KMS-11 (cell line): ENCODE results near the gene TYMP.

Source experiments
- H2AFZ ChIP-seq: fragments of 200-600 bp; sonication (generic); 2 replicates; pipeline ENCODE4 v1.6.1; 2016; ENCODE audit warnings: antibody characterized with exemption, mixed run types, low read depth
- H3K27ac ChIP-seq: fragments of 200-600 bp; sonication (generic); 2 replicates; pipeline ENCODE4 v1.6.1; 2016; ENCODE audit warnings: mild to moderate bottlenecking, mixed run types
- H3K27me3 ChIP-seq: fragments of 200-600 bp; sonication (generic); 2 replicates; pipeline ENCODE4 v1.6.1; 2017; ENCODE audit warnings: mild to moderate bottlenecking, low read depth, mixed run types, moderate library complexity; ENCODE audit not compliant: insufficient read depth
- H3K36me3 ChIP-seq: fragments of 200-600 bp; sonication (generic); 2 replicates; pipeline ENCODE4 v1.6.1; 2017; ENCODE audit warnings: mild to moderate bottlenecking, mixed run types; ENCODE audit not compliant: insufficient read depth
- H3K4me1 ChIP-seq: fragments of 200-600 bp; sonication (generic); 2 replicates; pipeline ENCODE4 v1.6.1; 2016; ENCODE audit warnings: mild to moderate bottlenecking, low read depth, mixed run types; ENCODE audit not compliant: poor library complexity, severe bottlenecking
- H3K4me2 ChIP-seq: fragments of 200-600 bp; sonication (generic); 2 replicates; pipeline ENCODE4 v1.7.0; 2016; ENCODE audit warnings: mild to moderate bottlenecking, mixed run types
- H3K4me3 ChIP-seq: fragments of 200-600 bp; sonication (generic); IDR thresholded peaks from 2 replicates; pipeline ENCODE4 v1.6.1; 2017; ENCODE audit warnings: low read depth, low read length, mixed read lengths; ENCODE audit not compliant: insufficient read depth
- H3K79me2 ChIP-seq: fragments of 200-600 bp; sonication (generic); 2 replicates; pipeline ENCODE4 v1.6.1; 2016; ENCODE audit warnings: low read depth, mixed run types; ENCODE audit not compliant: insufficient read depth
- H3K9ac ChIP-seq: fragments of 200-600 bp; sonication (generic); 2 replicates; pipeline ENCODE4 v1.6.1; 2016; ENCODE audit warnings: mild to moderate bottlenecking, mixed run types
- H4K20me1 ChIP-seq: fragments of 200-600 bp; sonication (generic); 2 replicates; pipeline ENCODE4 v1.6.1; 2016; ENCODE audit warnings: mild to moderate bottlenecking, mixed run types; ENCODE audit not compliant: insufficient read depth
- TF ChIP-seq, protein P1 (sequence below): fragments of 200-600 bp; sonication (generic); conservative IDR thresholded peaks from 2 replicates; pipeline ENCODE4 v1.6.1; 2017; ENCODE audit warnings: low read depth, mild to moderate bottlenecking, antibody characterized with exemption, low read length, moderate library complexity, mixed read lengths

The TYMP gene

DNA sequence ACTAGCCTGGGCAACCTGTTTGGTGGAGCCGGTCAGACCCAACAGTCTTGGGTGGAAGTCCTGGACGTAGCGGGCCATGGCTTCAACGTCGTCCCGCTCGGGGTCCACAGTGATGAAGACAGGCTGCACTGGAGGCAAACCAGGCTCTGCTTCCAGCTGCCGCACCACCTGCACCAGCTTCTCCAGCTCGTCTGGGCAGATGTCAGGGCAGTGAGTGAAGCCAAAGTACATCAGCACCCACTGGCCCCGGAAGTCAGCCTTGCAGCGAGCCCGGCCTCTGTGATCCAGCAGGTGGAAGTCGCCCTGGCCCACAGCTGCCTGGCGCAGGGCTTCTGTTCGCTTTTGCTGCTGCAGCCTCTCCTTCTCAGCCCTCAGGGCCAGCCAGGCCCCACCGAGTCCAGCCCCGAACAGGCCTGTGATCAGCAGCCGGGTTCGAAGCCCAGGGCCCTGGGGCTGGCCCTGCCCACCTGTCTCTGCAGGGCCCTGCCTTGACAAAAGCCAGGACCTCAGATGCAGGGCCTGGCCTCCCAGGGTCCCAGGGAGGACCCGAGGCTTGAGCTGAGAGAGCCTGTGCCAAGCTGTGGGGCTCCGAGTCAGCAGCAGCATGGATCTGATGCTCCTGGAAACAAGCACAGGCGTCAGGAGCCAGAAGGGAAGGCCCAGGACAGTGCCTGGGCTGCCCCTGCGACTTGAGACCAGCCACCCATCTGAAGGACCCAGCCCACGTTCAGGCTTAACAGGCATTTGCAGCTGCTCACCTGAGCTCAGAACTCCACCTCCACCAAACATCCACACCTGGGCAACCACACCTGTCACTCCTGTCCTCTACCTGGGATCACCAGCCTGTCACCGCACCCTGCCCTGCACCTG, 5.8 kb downstream of the TYMP start:
- H4K20me1 ChIP-seq, result no peaks in the 10 kb centered on the region
- peaks cover 4% of the 10 kb centered on the region for H3K4me1 ChIP-seq
- peak overlapping the region; percentile 83; the same call in 1 of the 2 replicates for H3K27ac ChIP-seq
- TF ChIP-seq, protein P1, sequence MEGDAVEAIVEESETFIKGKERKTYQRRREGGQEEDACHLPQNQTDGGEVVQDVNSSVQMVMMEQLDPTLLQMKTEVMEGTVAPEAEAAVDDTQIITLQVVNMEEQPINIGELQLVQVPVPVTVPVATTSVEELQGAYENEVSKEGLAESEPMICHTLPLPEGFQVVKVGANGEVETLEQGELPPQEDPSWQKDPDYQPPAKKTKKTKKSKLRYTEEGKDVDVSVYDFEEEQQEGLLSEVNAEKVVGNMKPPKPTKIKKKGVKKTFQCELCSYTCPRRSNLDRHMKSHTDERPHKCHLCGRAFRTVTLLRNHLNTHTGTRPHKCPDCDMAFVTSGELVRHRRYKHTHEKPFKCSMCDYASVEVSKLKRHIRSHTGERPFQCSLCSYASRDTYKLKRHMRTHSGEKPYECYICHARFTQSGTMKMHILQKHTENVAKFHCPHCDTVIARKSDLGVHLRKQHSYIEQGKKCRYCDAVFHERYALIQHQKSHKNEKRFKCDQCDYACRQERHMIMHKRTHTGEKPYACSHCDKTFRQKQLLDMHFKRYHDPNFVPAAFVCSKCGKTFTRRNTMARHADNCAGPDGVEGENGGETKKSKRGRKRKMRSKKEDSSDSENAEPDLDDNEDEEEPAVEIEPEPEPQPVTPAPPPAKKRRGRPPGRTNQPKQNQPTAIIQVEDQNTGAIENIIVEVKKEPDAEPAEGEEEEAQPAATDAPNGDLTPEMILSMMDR, result no peak
- H3K79me2 ChIP-seq, result peaks cover 8% of the 10 kb centered on the region; the same call in 1 of the 2 replicates
- peak overlapping the region; percentile 52 for H3K4me2 ChIP-seq
- H3K27me3 ChIP-seq, result no peaks in the 10 kb centered on the region
- no peaks in the 10 kb centered on the region for H3K36me3 ChIP-seq
- no peak overlapping the region for H2AFZ ChIP-seq
- H3K9ac ChIP-seq, result no peak overlapping the region; the same call in 1 of the 2 replicates
- no peak overlapping the region for H3K4me3 ChIP-seq

DNA sequence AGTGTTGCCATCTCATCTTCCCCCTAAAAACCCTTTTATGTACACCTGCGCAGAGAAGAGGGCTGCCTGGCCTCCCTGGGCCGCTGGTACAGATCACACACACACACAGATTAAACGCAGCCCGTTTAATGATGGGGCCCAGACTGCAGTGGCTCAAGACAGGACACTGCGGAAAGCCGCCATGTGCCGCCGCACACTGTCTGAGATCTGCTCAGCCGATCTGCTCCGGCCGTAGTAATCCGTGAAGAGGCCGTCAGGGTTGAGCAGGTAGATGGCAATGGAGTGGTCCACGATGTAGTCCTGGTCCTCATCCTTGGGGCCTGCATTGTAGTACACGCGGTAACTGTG, 6.4 kb downstream of the TYMP start:
- TF ChIP-seq, protein P1, result no peak
- Histone ChIP-seq H3K4me1 (peaks cover 4% of the 10 kb centered on the region), H3K27ac (no peak overlapping the region), H4K20me1 (no peaks in the 10 kb centered on the region), H3K27me3 (no peaks in the 10 kb centered on the region), H3K36me3 (no peaks in the 10 kb centered on the region), H3K9ac (no peak overlapping the region), H3K4me2 (no peak overlapping the region; the same call in 1 of the 2 replicates), H2AFZ (no peak overlapping the region), H3K79me2 (peaks cover 8% of the 10 kb centered on the region; the same call in 1 of the 2 replicates), H3K4me3 (no peak overlapping the region)

DNA sequence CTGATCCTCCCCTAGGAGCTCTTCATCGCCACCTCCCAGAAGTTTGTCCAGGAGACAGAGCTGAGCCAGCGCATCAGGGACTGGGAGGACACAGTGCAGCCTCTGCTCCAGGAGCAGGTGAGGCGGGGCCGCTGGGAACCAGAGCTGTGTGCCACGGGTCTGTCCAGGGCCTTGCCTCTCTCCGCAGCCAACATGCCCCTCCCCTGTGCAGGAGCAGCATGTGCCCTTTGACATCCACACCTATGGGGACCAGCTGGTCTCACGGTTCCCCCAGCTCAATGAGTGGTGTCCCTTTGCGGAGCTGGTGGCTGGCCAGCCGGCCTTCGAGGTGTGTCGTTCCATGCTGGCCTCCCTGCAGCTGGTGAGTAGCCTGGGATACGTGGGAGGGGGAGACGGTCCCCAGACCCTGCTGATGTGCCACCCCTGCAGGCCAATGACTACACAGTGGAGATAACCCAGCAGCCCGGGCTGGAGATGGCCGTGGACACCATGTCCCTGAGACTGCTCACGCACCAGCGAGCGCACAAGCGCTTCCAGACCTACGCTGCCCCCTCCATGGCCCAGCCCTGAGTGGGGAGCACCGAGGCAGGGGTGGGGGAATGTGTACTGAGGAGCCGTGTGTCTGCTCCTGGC, 6.9 kb downstream of the TYMP start:
- Histone ChIP-seq H3K36me3 (no peaks in the 10 kb centered on the region), H3K27ac (no peak overlapping the region), H3K4me1 (peaks cover 4% of the 10 kb centered on the region), H3K4me3 (no peak overlapping the region), H3K79me2 (peaks cover 8% of the 10 kb centered on the region; the same call in 1 of the 2 replicates), H2AFZ (no peak overlapping the region), H4K20me1 (no peaks in the 10 kb centered on the region), H3K9ac (no peak overlapping the region), H3K27me3 (no peaks in the 10 kb centered on the region), H3K4me2 (no peak overlapping the region)
- TF ChIP-seq, protein P1, result no peak

DNA sequence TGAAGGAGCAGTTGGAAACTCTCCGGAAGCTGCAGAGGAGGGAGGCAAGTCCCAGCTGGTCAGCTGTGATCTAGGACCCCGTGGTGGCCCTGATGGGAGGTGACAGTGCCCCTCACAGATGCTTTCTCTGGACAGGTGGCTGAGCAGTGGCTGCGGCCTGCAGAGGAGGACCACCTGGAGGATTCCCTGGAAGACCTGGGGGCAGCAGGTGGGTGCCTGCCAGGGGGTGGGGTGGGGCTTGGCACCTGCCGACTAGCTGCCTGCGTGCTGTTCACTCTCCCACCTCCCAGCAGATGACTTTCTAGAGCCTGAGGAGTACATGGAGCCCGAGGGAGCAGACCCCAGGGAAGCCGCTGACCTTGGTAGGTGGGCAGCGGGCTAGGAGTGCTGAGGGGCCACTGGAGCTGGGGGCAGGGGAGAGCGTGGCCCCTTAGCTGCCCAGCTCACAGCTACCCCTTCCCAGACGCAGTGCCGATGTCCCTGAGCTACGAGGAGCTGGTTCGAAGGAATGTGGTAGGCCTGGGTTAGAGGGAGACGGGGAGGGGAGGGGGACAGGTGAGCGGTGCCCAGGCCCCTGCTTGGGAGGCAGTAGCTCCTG, 7.5 kb downstream of the TYMP start:
- Histone ChIP-seq H4K20me1 (no peaks in the 10 kb centered on the region), H3K27ac (no peak overlapping the region), H3K4me2 (no peak overlapping the region), H3K36me3 (no peaks in the 10 kb centered on the region), H3K79me2 (peaks cover 8% of the 10 kb centered on the region; the same call in 1 of the 2 replicates), H3K9ac (no peak overlapping the region), H3K4me1 (peaks cover 4% of the 10 kb centered on the region), H3K27me3 (no peaks in the 10 kb centered on the region), H3K4me3 (no peak overlapping the region), H2AFZ (no peak overlapping the region)
- TF ChIP-seq, protein P1, result no peak
